ENCODE results near the gene CCNI2.
A peak's percentile ranks its signal among the peaks of the same experiment; 100 is the strongest.

Gene CCNI2

GRCh38 chr5:132749506-132749905 lies 2.3 kb downstream of the CCNI2 start:
- DNase-seq (ENCODE audit: low spot score) = no peak

GRCh38 chr5:132750471-132751230 lies 3.4 kb downstream of the CCNI2 start:
- no peak for DNase-seq (ENCODE audit: low spot score)

- peak; percentile 24 for DNase-seq (ENCODE audit: low spot score)
Measured at GRCh38 chr5:132751444-132751843, 4.2 kb downstream of the CCNI2 start.

- no peak for DNase-seq (ENCODE audit: low spot score)
Measured at GRCh38 chr5:132751971-132752580, 4.8 kb downstream of the CCNI2 start.

- no peak for DNase-seq (ENCODE audit: low spot score)
Measured at GRCh38 chr5:132752581-132753125, 5.4 kb downstream of the CCNI2 start.

- no peak for DNase-seq (ENCODE audit: low spot score)
Measured at GRCh38 chr5:132753135-132753987, 6.1 kb downstream of the CCNI2 start.

- no peak for DNase-seq (ENCODE audit: low spot score)
Measured at GRCh38 chr5:132754111-132754510, 6.9 kb downstream of the CCNI2 start.

GRCh38 chr5:132754947-132755346 lies 7.7 kb downstream of the CCNI2 start:
- DNase-seq (ENCODE audit: low spot score) = no peak

GRCh38 chr5:132756542-132756941 lies 9.3 kb downstream of the CCNI2 start:
- no peak for DNase-seq (ENCODE audit: low spot score)

- DNase-seq (ENCODE audit: low spot score) = no peak
Measured at GRCh38 chr5:132758451-132758850, 11.2 kb downstream of the CCNI2 start.

- no peak for DNase-seq (ENCODE audit: low spot score)
Measured at GRCh38 chr5:132759114-132760048, 12.2 kb downstream of the CCNI2 start.

GRCh38 chr5:132760049-132760420 lies 12.8 kb downstream of the CCNI2 start:
- no peak for DNase-seq (ENCODE audit: low spot score)

GRCh38 chr5:132760601-132761317 lies 13.5 kb downstream of the CCNI2 start:
- no peak for DNase-seq (ENCODE audit: low spot score)

GRCh38 chr5:132761321-132762240 lies 14.4 kb downstream of the CCNI2 start:
- DNase-seq (ENCODE audit: low spot score) = no peak

GRCh38 chr5:132762246-132763000 lies 15.2 kb downstream of the CCNI2 start:
- DNase-seq (ENCODE audit: low spot score) = no peak

- no peak for DNase-seq (ENCODE audit: low spot score)
Measured at GRCh38 chr5:132763181-132764036, 16.2 kb downstream of the CCNI2 start.

- DNase-seq (ENCODE audit: low spot score) = no peak
Measured at GRCh38 chr5:132764051-132764450, 16.8 kb downstream of the CCNI2 start.

- no peak for DNase-seq (ENCODE audit: low spot score)
Measured at GRCh38 chr5:132764671-132765238, 17.5 kb downstream of the CCNI2 start.
